Endometrial microvascular endothelial cells (primary cell): ENCODE data around the gene MVD. TPM values are rescaled to one million over a fixed set of nuclear protein-coding genes. Genes with fewer than 3 reads are reported as not detected.
"Not testable (repeated sequence)": the region's sequence is repeated elsewhere in the genome, so short reads cannot be mapped to it uniquely, and the experiment has no call there.

Experiments used
- in situ Hi-C: cut with HindIII; loops from 2 replicates; pipeline ENCODE4 v1.10.0; 2017; ENCODE audit warnings: low sequenced_read_pairs, low pct_unique_long_range_greater_than_20kb; ENCODE audit errors: inconsistent ontology term
- total RNA-seq: library from RNA; depleted of rRNA; stranded (reverse); fragments of >200 nt; gene quantifications from one replicate; pipeline ENCODE4 v1.2.3, GENCODE V29; 2015; ENCODE audit errors: inconsistent ontology term

MVD gene
- total RNA-seq, 1 donor from 2014 or later, result 28.0 TPM

DNA sequence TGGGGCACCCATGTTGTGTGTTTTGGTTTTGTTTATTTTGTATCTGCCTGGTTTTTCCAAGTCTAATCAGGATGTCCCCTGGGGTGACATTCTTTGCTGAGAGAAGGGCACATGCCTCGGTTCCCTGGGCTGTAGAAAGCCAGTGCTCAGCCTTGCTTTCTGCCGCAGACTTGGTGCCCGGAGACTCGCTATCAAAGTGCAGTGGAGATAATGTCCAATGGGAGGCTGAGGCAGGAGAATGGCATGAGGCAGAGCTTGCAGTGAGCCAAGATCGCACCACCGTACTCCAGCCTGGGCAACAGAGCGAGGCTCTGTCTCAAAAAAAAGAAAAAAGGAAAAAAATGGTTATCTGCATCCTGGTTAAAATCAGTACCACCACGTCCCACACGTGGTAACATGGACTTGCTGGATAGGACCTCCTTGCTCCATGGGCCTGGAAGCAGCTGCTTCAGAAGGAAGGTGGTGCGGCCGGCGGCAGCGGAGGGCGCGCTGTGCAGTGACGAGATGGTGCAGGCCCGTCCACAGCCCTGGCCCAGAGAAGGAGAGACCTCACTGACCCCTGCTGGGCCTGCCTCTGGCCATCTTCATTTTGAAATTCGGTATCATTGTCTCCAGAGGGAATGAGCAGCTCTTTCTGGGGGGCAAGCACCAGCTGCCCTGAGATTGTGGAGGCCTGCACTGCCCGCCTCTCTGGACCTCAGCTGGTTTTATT, 43.8 kb downstream of the MVD start:
- in situ Hi-C loops, result no loop called here

DNA sequence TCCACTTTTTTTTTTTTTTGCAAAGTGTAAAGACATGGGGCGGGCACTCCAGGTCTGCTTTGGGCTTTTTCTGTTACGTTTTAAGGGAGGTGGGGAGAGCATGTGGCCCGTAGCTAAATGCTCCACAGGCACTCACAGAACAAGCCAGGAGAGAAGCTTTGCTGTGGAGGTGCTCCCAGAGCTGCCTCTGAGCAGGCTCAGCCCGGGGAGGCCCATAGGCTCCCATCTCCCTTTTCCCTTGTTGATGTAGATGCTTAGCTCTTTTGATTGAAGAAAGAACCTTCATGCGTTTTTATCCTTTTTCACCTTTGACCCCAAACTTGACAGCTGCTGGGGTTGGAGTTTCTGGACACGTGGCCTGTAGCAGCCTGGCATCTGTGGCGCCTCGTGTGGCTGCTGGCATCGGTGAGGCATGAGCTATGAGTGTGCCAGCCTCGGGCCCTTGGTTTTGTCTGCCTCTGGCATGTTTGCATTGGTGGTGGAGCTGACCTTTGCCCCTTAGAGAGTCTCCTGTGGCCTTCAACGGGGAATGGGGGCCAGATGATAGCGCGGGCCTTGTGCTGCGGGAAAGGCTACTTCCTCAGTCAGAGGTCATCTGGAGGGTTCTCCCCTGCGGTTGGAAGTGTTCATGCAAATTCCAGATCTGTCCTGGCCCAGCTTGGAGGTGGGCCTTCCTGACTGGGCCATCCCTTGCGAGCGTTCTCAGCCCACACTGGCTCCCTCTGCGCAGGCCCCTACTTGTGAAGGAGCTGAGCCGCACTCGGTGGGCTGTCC, 44.5 kb downstream of the MVD start:
- in situ Hi-C loops, result no loop called here

DNA sequence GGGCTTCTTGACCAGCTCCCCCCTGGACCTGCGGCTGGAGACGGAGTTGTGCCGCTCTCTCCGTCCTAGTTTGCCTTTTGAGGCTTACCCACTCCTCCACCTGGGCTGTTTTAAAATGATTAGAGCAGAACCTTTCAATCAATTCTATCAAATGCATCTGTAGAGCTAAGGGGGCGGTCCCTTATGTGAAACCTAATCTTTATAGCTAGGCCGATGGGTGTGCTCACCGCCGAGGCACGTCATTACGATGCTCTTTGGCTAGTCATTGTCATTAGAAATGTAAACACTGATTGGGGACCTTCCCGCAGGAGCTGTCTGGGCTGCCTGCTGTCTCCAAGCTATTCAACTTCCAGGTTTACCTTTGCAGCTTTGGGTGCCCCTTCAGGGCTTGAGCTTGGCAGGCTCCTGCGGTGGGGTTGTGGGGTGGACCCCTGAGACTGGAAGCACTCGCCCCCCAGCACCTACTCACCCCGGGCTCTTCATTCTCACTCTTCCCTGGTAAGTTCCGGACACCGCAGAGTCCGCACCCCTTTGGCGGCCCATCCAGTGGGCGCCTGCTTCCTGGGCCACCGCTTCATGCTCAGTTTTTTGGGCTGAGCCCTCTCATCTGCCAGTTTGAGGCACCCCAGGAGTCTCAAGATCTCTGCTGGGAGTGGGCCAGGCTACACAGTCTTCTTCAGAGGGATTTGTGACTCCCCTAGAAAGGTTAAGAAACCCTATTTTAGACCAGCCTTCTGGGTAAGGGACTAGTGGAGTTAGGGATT, 45.4 kb downstream of the MVD start:
- in situ Hi-C loops, result no loop called here

DNA sequence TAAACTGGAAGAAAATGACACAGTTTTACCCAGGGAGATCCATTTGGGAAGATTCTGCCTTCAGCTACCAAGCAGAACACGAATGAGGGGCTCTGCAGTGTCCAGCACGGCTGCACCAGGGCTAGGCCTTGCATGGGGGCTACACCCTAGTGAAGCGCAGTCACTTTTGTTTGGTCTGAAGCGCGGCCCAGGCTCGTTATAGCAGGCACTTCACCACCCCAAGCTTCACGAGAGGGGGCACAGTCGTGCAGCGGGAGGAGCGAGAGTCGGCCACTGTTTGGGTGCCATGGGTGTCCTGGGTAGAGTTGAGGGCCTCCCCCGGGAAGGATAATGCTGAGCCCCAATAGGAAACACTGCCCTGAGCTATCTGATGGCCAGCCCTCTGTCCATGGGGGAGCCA, 46.2 kb downstream of the MVD start:
- in situ Hi-C loops, result no loop called here

DNA sequence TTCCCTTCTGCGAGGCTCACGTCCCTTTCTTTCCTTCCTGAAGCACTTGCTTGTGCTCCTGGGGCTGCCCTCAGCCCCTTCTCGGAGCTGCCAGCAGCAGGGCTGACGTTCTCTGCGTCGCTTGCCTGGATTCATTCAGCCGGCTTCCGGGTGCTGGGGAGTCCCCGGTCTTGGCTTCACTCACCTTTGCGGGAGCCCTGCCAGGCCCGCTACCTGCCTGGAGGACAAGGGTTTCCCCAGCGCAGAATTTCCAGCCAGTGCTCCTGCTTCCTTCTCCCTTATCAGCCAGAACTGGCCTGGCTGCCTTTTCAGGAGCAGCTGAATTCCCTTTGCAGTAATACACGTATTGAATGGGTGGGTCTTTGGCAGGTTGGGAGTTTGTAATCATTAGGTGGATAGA, 46.6 kb downstream of the MVD start:
- in situ Hi-C loops, result no loop called here

DNA sequence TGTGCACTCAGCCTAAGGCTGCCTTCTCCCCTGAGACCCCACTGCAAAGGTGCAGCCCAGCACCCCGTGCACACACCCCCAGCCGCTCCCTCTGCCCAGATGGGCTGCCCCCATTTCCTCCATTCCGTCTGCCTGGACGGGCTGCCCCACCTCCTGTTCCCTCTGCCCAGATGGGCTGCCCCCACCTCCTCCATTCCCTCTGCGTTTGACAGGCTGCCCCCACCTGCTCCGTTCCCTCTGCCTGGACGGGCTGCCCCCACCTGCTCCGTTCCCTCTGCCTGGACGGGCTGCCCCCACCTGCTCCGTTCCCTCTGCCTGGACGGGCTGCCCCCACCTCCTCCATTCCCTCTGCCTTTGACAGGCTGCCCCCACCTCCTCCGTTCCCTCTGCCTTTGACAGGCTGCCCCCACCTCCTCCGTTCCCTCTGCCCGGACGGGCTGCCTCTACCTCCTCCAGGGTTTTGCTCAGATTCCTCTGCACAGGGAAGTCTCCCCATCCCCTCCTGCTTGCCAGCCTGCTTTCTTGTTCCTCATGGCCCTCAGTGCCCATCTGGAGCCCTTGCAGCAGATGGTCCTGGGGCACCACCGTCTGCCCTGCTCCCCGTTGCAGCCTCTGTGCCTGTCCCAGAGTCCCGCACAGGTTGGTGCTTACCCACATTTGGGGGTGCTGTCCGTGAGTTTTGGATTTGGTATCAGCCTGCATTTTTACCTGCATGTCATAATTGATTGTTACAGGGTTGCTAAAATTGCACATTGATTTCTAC, 47.9 kb downstream of the MVD start:
- in situ Hi-C loops, result no loop called here

DNA sequence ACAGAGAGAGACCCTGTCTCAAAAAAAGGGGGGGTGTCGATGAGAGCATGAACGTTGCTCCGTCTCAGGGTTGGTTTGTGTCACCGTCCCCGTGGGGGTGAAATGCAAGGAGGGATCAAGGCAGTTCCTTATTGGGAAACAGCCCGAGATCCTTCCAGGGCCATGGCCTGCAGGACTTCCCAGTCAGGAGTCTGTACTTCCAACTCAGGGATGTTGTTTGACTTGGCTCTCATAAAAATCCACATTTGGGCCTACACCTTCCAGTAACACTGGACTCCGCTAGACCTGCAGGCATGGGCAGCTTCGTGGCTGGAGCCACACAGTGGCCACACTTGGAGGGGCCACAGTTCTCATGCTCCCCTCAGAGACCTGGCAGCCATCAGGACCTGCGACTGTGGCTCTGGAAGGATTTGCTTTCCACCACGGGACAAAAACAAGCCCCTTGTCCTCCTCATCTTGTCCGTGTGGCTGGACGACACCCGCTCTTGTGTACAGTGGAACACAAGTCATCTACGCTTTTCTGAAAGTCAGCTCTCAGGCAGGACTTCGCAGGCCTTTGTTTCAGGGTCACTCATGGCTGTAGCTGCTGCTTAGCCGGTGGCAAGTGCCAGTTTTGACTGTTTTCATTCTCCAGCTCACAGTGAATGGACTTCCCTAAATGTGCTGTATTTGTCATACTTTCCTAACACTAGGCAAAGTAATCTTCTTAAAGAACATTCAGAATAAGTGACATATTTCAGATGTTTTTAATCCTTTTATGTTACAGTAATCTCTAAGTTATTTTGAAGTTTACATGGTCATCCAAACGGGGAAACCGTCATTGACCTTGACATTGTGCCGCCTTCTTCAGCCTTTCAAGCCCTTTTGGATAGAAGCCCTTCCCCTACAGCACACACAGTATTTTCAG, 48.7 kb downstream of the MVD start:
- in situ Hi-C loops, result no loop called here

DNA sequence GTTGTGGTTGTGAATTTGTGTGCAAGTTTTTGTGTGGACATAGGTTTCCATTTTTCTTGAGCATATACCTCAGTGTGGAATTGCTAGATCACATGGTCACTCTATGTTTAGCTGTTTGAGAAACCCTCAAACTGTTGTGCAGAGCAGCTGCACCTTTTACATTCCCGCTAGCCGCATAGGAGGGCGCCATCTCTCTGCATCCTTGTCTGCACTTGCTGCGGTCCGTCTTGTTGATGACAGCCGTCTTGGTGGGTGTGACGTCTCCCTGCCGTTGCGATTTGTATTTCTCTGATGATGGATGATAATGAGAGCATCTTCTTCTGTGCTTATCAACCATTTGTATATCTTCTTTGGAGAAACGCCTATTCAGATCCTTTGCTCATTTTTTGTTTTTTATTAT, 49.6 kb downstream of the MVD start:
- in situ Hi-C loops, result no loop called here

DNA sequence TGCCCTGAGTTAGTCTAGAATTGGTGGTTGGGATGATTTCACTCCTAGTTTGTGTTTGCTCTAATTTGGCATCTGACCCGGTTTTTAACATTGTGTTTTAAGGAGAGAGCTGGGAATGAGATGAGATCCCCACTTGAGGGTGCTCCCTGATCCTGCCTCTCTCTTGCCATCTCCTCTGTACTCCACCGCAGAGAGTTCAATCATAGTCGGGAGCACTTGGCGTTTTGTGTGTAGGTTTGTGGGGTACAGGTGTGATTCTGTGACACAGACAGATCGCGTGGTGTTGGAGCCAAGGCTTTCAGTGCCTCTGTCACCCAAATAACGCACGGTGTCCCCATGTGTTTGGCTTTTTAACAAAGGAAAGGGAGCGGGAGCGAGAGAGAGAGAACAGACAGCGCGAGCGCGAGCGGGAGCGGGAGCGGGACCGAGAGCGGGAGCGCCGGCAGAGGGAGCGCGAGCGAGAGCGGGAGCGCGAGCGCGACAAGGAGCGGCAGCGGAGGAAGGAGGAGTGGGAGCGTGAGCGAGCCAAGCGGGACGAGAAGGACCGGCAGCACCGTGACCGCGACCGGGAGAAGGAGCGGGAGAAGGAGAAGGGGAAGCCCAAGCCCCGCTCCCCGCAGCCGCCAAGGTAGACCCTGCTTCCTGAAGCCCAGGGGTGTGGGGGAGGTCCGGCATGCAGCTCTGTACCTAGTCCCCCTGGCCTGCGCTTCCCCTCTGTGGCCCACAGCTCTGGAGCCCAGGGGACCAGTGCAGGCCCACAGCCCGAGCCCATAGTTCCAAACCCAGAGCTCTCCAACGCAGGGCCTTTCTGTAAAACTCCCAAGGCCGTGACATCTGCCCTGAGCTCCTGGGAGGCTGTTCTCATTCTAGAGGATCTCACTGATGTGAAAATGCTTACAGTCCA, 51.7 kb downstream of the MVD start:
- in situ Hi-C loops, result no loop called here

DNA sequence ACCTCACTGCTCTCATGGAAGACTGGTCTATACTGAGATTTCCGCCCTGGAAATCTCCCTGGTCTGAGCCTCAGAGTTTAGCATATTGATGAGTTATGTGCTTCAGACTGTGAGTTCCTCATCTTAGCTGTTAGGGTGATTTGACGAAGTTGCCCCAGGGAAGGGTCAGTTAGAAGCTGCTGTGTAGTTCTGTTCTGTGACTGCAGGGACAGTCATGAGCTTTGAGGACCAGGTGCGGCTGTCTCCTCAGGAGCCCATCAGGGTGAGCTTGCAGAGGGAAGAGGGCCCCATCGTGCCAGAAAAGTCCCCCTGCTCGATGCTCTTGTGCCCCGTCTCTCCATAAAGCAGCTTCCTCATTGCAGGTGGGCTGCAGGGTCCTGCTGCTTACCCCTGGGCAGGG, 52.8 kb downstream of the MVD start:
- in situ Hi-C loops, result no loop called here

DNA sequence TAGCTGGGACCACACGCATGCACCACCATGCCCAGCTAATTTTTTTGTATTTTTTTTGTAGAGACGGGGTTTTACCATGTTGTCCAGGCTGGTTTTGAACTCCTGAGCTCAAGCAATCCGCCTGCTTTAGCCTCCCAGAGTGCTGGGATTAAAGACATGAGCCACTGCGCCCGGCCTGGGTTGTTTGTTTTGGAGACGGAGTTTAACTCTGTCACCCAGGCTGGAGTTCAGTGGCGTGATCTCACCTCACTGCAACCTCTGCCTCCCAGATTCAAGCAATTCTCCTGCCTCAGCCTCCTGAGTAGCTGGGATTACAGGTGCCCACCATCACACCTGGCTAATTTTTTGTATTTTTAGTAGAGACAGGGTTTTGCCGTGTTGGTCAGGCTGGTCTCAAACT, 53.5 kb downstream of the MVD start:
- in situ Hi-C loops, result not testable (repeated sequence)

DNA sequence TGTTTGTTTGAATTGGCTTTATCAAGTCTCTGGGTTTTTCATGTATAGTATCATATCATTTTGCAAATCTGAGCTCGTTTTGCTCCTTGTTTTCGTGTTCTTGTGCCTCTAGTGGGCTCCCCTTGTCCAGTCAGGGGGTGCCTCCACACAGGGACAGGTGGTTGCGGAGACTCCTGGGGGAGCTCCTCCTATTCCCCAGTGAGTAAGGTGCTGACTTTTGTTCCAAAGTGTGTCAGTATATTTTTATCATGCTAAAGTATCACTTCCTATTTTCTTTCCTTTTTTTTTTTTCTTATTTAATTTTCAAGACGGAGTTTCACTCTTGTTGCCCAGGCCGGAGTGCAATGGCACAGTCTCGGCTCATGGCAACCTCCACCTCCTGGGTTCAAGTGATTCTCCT, 54.8 kb downstream of the MVD start:
- in situ Hi-C loops, result no loop called here

DNA sequence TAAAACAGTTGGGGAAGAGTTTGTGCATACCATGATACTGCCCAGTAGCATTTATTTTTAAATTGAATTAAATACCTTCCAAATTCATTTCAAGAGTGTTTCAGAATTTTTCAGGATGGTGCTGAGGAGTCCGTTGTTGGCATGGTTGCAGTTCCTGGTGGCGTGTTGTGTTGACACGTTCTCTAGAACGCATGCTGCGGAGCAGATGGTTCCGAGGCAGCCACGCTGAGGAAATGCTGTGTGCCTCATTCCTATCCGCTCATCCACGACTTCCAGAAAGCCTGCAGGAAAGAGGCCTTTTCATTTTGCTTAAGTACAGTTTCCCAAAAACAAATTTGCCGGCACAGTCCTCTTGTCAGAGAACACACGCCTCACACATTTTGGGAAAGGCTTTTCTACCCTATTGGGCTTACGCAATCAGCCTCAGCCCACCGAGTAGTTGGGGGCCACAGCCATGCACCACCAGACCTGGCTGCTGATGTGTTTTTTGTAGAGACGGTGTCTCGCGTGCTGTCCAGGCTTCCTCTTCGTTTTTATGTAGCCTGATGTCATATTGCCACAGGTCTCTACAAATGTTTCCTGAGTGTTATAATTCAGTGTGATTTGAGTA, 56.6 kb downstream of the MVD start:
- in situ Hi-C loops, result no loop called here

DNA sequence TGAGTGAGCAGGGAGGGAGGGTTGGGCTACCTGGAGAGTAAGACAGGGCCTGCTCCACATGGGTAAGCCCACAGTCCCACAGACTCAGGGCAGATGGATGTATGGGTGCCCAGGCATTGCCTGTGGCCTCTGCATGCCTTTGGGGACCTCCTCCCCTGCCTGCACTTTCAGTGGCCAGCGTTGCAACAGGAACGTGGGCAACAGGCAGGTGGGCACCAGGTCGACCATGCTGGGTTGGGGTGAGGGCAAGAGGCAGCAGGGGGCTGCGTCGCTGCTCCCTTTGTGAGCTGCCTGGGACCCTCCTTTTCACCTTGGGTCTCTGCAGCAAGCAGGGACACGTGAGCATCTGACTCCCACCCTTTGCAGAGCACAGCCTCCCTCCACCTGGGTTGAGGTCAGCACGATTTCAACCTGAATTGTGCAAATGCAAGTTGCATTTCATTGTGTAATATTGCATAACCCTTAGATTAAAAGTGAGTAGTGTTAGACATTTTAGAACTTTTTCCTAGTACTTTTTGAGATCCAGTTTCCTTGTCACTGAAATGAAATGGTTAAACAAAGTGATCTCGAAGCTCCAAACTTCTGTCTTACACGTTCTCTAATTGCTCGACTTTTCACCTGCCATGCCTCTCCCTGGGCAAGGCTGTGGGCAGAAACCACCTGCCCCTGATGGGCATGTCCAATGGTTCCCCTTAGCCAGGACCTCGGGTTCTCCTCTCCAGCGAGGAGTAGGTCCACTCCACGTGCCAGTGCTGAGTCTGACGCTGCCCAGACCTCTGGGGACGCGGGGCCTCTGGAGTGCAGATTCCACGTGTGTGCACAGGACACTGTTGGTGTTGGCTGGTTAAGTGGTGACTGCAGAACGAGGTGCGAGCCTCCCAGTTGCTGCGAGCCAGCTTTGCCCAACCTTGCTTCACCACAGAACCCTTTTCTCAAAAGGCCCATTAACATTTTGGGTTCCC, 57.4 kb downstream of the MVD start:
- in situ Hi-C loops, result no loop called here

DNA sequence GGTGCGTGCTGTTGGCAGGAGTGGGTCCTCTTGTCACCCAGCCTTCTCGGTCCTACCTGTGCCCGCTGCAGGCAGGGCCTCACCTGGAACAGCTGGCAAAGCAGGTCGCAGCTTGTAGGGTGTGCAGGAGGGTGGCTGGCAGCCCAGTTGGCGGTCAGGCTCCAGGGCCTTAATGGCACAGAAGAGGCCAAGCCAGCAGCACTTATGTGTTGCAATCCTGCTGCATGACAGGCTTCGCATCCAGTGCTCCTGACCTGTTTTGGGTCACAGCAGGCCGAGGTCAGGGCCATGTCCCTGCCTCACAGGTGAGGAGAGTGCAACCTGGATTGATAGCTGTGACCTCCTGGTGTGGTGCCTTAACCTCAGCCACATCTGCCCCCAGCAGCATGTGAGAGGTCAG, 60.8 kb downstream of the MVD start:
- in situ Hi-C loops, result no loop called here
